GM12878 (cell line): ENCODE measurements around the gene CILP2. TPM values are rescaled to one million over a fixed set of nuclear protein-coding genes. Genes with fewer than 3 reads are reported as not detected.

ENCODE experiments used
- ATAC-seq: fragments of 200-7000 bp; cut with Tn5 transposase; 3 replicates; pipeline ENCODE4 v1.9.1; 2020; ENCODE audit warnings: mild to moderate bottlenecking, moderate library complexity
- BruUV-seq: library from RNA; stranded (reverse); fragments of 400-500 nt; replicated peaks from 2 replicates; lab custom pipeline; 2021; lab: Mats Ljungman, UMichigan
- CTCF ChIA-PET: fragments of 300-600 bp; sonication (Branson Sonifier 250); formaldehyde crosslinking; extraction: SDS; loops from one replicate; lab custom pipeline; 2021; ENCODE audit warnings: inconsistent platforms; lab: Yijun Ruan, JAX
- POLR2A ChIA-PET: fragments of 350-600 bp; formaldehyde crosslinking; extraction: SDS; loops from one replicate; lab custom pipeline; 2021; ENCODE audit warnings: inconsistent platforms; lab: Charles Lee
- RAD21 ChIA-PET: fragments of 300-600 bp; sonication (Branson Sonifier 250); formaldehyde crosslinking; loops from one replicate; lab custom pipeline; 2023; ENCODE audit warnings: antibody characterized with exemption; ENCODE audit not compliant: unreplicated experiment; lab: Charles Lee
- SMC1A ChIA-PET: fragments of 300-600 bp; sonication (Branson Sonifier 250); formaldehyde crosslinking; loops from one replicate; lab custom pipeline; 2023; ENCODE audit not compliant: unreplicated experiment, uncharacterized antibody; lab: Charles Lee
- DNase-seq: peaks from one replicate; pipeline ENCODE4 v3.0.0-alpha.2; 2011; ENCODE audit warnings: low read depth, low spot score
- FAIRE-seq: peaks from 3 replicates; lab custom pipeline; 2011; peaks lifted over from hg19 to GRCh38; lab: Jason Lieb, UNC
- H2AFZ ChIP-seq: 2 replicates; pipeline ENCODE4 v1.6.0; 2011; ENCODE audit warnings: low read depth, low read length, control low read depth; ENCODE audit not compliant: control insufficient read depth
- H3K27ac ChIP-seq: 2 replicates; pipeline ENCODE4 v1.5.1; 2011; ENCODE audit warnings: control low read depth; ENCODE audit not compliant: control insufficient read depth, insufficient read depth
- H3K27me3 ChIP-seq, 2 experiments: replicated peaks in 1 of 2; 2 replicates each; pipeline versions ENCODE4 v1.6.0 to v1.6.1; 2011; ENCODE audit warnings: low read length in 1 of 2; ENCODE audit not compliant: control insufficient read depth in 2 of 2, insufficient read depth in 2 of 2
- H3K36me3 ChIP-seq, 2 experiments: 2 replicates each; pipeline ENCODE4 v1.5.1; 2011; ENCODE audit warnings: low read length in 1 of 2; ENCODE audit not compliant: control insufficient read depth in 2 of 2, insufficient read depth in 2 of 2
- H3K4me1 ChIP-seq: 2 replicates; pipeline ENCODE4 v1.6.1; 2011; ENCODE audit warnings: mild to moderate bottlenecking, low read length, moderate library complexity, mixed read lengths; ENCODE audit not compliant: control insufficient read depth, insufficient read depth
- H3K4me2 ChIP-seq: 2 replicates; pipeline ENCODE4 v1.6.0; 2011; ENCODE audit warnings: control low read depth; ENCODE audit not compliant: control insufficient read depth, insufficient read depth
- H3K4me3 ChIP-seq: fragments of 200-600 bp; sonication (generic); 2 replicates; pipeline ENCODE4 v1.5.1; 2016
- H3K79me2 ChIP-seq: 2 replicates; pipeline ENCODE4 v1.6.0; 2011; ENCODE audit warnings: low read length; ENCODE audit not compliant: control insufficient read depth, insufficient read depth
- H3K9ac ChIP-seq: 2 replicates; pipeline ENCODE4 v1.8.0; 2011; ENCODE audit warnings: low read length, control low read depth, mixed read lengths; ENCODE audit not compliant: control insufficient read depth, insufficient read depth
- H3K9me3 ChIP-seq: replicated peaks from 3 replicates; pipeline ENCODE4 v1.5.1; 2011; ENCODE audit warnings: mild to moderate bottlenecking, low read length; ENCODE audit not compliant: control insufficient read depth, insufficient read depth
- H4K20me1 ChIP-seq: 2 replicates; pipeline ENCODE4 v1.6.0; 2011; ENCODE audit not compliant: control insufficient read depth, insufficient read depth
- BRCA1 ChIP-seq: IDR thresholded peaks from 2 replicates; pipeline ENCODE4 v1.6.1; 2011; ENCODE audit warnings: low read depth, low read length, improper control_type of control experiment
- KDM1A ChIP-seq: fragments of 200-600 bp; sonication (generic); IDR thresholded peaks from 2 replicates; pipeline ENCODE4 v1.6.1; 2016; ENCODE audit warnings: borderline replicate concordance
- NR2C1 ChIP-seq: fragments of 450-650 bp; IDR thresholded peaks from 2 replicates; pipeline ENCODE4 v1.6.1; 2017; ENCODE audit warnings: antibody characterized with exemption, mild to moderate bottlenecking, moderate library complexity
- RELA ChIP-seq: fragments of 450-650 bp; IDR thresholded peaks from 2 replicates; pipeline ENCODE4 v1.8.0; 2014; ENCODE audit warnings: borderline replicate concordance; ENCODE audit not compliant: partially characterized antibody
- WGBS: methylation state at CpG from one replicate; pipeline ENCODE4 v1.1.6; 2016; ENCODE audit warnings: low lambda C conversion rate; ENCODE audit not compliant: insufficient replicate concordance, insufficient coverage; ENCODE audit errors: missing lambda C conversion rate; 5-methylcytosine and 5-hydroxymethylcytosine counted together
- in situ Hi-C: fragments of 300-500 bp; cut with MboI; formaldehyde crosslinking; loops from 9 replicates; pipeline ENCODE4 v1.14.3; 2018; ENCODE audit warnings: mixed read lengths
- intact Hi-C: fragments of 100-400 bp; cut with micrococcal nuclease; formaldehyde crosslinking; loops from one replicate; pipeline ENCODE4 v1.14.2; 2022; ENCODE audit not compliant: unreplicated experiment
- polyA plus RNA-seq, 11 experiments: library from polyadenylated mRNA; depleted of rRNA in 4 of 11; unstranded in 6 of 11; stranded (reverse) in 5 of 11; fragments of >200 nt; fragmentation: Nextera tagmentation in 4 of 11; fragmentation: Illumina TruSeq in 1 of 11; extraction: Ambion mirVana in 4 of 11; extraction: Trizol in 1 of 11; gene quantifications; 1 replicate in 1 of 11; 2 replicates in 10 of 11; pipeline versions ENCODE4 v1.2.1 to v1.2.3, GENCODE V29; 2011 to 2016; ENCODE audit warnings: inconsistent platforms in 2 of 11, missing spikeins in 2 of 11, low read depth in 1 of 11
- total RNA-seq, 4 experiments: library from RNA; depleted of rRNA in 3 of 4; stranded (reverse); fragments of >200 nt in 3 of 4; fragmentation: Illumina TruSeq in 1 of 4; extraction: Trizol in 1 of 4; gene quantifications; 2 replicates each; pipeline versions ENCODE4 v1.2.1 to v1.2.3, GENCODE V29; 2013 to 2021
- TF ChIP-seq, protein P1 (sequence below): IDR thresholded peaks from 2 replicates; pipeline ENCODE4 v1.6.1; 2012; ENCODE audit warnings: low read depth, low read length, improper control_type of control experiment

CILP2 gene
- total and polyA plus RNA-seq, 10 of the 15 experiments (the other 5 are each of a cell fraction or from before 2014, with no cell fraction given), result 0.05 to 0.08 (median 0.06) TPM; not detected in 6

DNA sequence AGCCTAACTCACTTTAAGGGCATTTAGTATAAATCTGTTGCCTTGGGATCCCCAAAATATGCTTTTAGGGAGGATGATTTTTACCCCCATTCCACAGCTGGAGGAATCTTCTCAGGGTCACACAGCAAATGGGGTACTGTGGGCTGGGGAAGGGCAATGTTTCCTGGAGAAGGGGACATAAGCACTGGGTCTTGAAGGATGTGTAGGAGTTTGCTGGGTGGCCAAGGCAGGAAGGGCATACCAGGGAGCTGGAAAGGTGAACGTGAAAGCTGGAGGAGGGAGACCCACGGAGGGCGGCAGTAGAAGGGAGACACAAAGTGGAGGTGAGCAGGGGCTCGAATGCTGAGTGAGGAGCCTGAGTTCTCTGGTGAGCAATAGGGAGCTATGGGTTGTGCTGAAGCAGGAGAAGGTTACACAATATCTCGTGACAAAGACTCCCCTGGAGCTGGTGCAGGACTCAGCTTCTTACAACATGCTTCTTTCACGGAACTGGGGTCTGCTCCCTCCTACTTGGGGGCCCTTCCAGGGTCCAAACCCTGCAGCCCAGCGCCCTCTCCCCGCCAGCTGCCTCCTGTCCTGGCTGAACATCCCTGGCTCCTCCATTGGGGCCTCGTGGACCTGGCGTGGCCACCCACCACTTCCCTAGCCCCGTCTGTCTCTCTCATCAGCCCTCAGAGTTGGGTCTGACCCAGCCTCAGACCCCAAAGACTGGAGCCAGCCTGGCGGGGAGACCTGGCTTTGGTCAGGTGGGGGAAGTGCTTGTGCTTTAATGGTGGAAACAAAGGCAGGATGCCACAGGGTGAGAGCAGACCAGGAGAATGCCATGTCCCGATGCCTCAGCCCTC, 11.1 kb downstream of the CILP2 start:
- Histone ChIP-seq H3K36me3 (no peaks in the 10 kb centered on the region), H4K20me1 (no peaks in the 10 kb centered on the region)
- CTCF ChIA-PET, result no interaction called here
- RAD21 ChIA-PET, result no interaction called here
- TF ChIP-seq, protein P1, sequence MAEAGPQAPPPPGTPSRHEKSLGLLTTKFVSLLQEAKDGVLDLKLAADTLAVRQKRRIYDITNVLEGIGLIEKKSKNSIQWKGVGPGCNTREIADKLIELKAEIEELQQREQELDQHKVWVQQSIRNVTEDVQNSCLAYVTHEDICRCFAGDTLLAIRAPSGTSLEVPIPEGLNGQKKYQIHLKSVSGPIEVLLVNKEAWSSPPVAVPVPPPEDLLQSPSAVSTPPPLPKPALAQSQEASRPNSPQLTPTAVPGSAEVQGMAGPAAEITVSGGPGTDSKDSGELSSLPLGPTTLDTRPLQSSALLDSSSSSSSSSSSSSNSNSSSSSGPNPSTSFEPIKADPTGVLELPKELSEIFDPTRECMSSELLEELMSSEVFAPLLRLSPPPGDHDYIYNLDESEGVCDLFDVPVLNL, result no peak
- no peak for TF ChIP-seq BRCA1
- TF ChIP-seq RELA, result no peak
- no peak for TF ChIP-seq KDM1A
- no peak for TF ChIP-seq NR2C1
- TF ChIP-seq, all 136 proteins: peak for 0
- no peak overlapping the region for H3K9ac ChIP-seq
- no peaks in the 10 kb centered on the region for H3K79me2 ChIP-seq
- DNase-seq (no peak), FAIRE-seq (no peak), ATAC-seq (no peak; the same call in 2 of the 3 replicates)
- no peaks in the 10 kb centered on the region for H3K9me3 ChIP-seq
- 21% methylated on average over 13 of the region's 13 CpGs for WGBS
- POLR2A ChIA-PET, result no interaction called here
- intact Hi-C loops (no loop called here), in situ Hi-C loops (loop anchor here (25.0 kb wide), 4 partner anchors 863 to 1488 kb away; partner anchors contain the start of genes ZNF66 and ZNF737)
- SMC1A ChIA-PET, result interaction anchor here (1.1 kb wide), 1 partner anchor 49 kb away, joined by 3 read pairs; no protein-coding TSS in a partner anchor
- H3K4me1 ChIP-seq, result no peaks in the 10 kb centered on the region
- H3K4me3 ChIP-seq, result no peak overlapping the region
- BruUV-seq, result no TSS peak
- no peak overlapping the region for H3K4me2 ChIP-seq
- H3K27ac ChIP-seq, result no peak overlapping the region
- H3K27me3 ChIP-seq, result no peaks in the 10 kb centered on the region
- no peak overlapping the region for H2AFZ ChIP-seq
